HFF-Myc (cell line): Measurements from ENCODE around the gene OLFML2A.

Source experiments
- DNase-seq: peaks from one replicate; pipeline ENCODE4 v3.0.0-alpha.2; 2011; ENCODE audit warnings: low read depth; ENCODE audit errors: extremely low read depth
- H3K4me3 ChIP-seq: replicated peaks from 2 replicates; pipeline ENCODE4 v1.5.1; 2011; ENCODE audit warnings: low read depth, mild to moderate bottlenecking, control low read depth, low read length
- CTCF ChIP-seq: IDR thresholded peaks from 2 replicates; pipeline ENCODE4 v1.5.1; 2012; ENCODE audit warnings: mild to moderate bottlenecking, low read depth, low read length, control low read depth; ENCODE audit errors: missing control alignments

Gene OLFML2A

GRCh38 chr9:124790301-124790700, 13.4 kb downstream of the OLFML2A start:
- no peak overlapping the region for H3K4me3 ChIP-seq
- no peak for DNase-seq
- TF ChIP-seq CTCF = no peak

- H3K4me3 ChIP-seq = no peak overlapping the region
- TF ChIP-seq CTCF = no peak
- no peak for DNase-seq
Measured at GRCh38 chr9:124790801-124791505, 14.0 kb downstream of the OLFML2A start.

- TF ChIP-seq CTCF = no peak
- H3K4me3 ChIP-seq = no peak overlapping the region
- DNase-seq = no peak
Measured at GRCh38 chr9:124792257-124793014, 15.5 kb downstream of the OLFML2A start.

GRCh38 chr9:124793015-124793541, 16.1 kb downstream of the OLFML2A start:
- DNase-seq = no peak
- H3K4me3 ChIP-seq = no peak overlapping the region
- TF ChIP-seq CTCF = no peak

- DNase-seq = no peak
- no peak overlapping the region for H3K4me3 ChIP-seq
- no peak for TF ChIP-seq CTCF
Measured at GRCh38 chr9:124794902-124795491, 18.1 kb downstream of the OLFML2A start.

- TF ChIP-seq CTCF = no peak
- DNase-seq = no peak
- H3K4me3 ChIP-seq = no peak overlapping the region
Measured at GRCh38 chr9:124795881-124796431, 19.0 kb downstream of the OLFML2A start.
